Keratinocyte (primary cell): ENCODE measurements around the gene ARL5A.

Experiments used
- EZH2 ChIP-seq: IDR thresholded peaks from one replicate; pipeline ENCODE4 v1.6.1; 2012; ENCODE audit warnings: inconsistent platforms, mild to moderate bottlenecking, low read length, moderate library complexity
- TF ChIP-seq, protein P1 (sequence below), 3 experiments: IDR thresholded peaks in 1 of 3; conservative IDR thresholded peaks in 1 of 3; optimal IDR thresholded peaks in 1 of 3; 2 replicates in 2 of 3; 3 replicates in 1 of 3; pipeline versions ENCODE3 to v1.5.1; 2011; ENCODE audit warnings: low read length in 3 of 3, mild to moderate bottlenecking in 3 of 3, moderate library complexity in 2 of 3, control low read depth in 1 of 3, inconsistent platforms in 1 of 3; ENCODE audit not compliant: insufficient read depth in 2 of 3; ENCODE audit errors: extremely low read depth in 1 of 3

DNA sequence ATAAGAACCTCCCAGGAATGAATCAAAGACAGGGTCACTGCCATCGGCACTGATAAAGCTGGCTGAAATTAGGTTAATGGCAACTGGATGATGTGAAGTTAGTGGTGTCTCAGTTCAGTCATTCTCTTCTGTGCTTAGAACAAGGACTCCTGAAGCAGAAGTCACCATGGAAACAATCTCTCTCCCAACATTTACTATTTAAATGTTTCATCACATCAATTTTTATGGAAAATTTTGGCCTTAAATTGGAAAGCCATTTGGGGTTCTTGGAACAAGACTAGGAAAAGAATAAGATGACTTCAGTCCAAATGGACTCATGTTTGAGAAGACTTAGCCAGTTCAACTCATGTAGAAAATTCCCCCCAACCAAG lies 15.5 kb upstream of the ARL5A start:
- no peak for TF ChIP-seq EZH2
- TF ChIP-seq, protein P1, sequence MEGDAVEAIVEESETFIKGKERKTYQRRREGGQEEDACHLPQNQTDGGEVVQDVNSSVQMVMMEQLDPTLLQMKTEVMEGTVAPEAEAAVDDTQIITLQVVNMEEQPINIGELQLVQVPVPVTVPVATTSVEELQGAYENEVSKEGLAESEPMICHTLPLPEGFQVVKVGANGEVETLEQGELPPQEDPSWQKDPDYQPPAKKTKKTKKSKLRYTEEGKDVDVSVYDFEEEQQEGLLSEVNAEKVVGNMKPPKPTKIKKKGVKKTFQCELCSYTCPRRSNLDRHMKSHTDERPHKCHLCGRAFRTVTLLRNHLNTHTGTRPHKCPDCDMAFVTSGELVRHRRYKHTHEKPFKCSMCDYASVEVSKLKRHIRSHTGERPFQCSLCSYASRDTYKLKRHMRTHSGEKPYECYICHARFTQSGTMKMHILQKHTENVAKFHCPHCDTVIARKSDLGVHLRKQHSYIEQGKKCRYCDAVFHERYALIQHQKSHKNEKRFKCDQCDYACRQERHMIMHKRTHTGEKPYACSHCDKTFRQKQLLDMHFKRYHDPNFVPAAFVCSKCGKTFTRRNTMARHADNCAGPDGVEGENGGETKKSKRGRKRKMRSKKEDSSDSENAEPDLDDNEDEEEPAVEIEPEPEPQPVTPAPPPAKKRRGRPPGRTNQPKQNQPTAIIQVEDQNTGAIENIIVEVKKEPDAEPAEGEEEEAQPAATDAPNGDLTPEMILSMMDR (optimal IDR thresholded peaks at IDR 0.05 in 1 of 3, IDR thresholded peaks at IDR 0.05 in 1 of 3, conservative IDR thresholded peaks at IDR 0.05 in 1 of 3; ENCODE audit: extremely low read depth in 1 of 3, insufficient read depth in 2 of 3, low read length in 3 of 3) = no peak
